AG20443 (cell line): ENCODE data around the gene CAV1.
A peak's percentile ranks its signal among the peaks of the same experiment; 100 is the strongest.

Experiments used
- DNase-seq: peaks from one replicate; pipeline ENCODE4 v3.0.0; 2012; ENCODE audit warnings: low spot score, mixed read lengths

Gene CAV1

DNA sequence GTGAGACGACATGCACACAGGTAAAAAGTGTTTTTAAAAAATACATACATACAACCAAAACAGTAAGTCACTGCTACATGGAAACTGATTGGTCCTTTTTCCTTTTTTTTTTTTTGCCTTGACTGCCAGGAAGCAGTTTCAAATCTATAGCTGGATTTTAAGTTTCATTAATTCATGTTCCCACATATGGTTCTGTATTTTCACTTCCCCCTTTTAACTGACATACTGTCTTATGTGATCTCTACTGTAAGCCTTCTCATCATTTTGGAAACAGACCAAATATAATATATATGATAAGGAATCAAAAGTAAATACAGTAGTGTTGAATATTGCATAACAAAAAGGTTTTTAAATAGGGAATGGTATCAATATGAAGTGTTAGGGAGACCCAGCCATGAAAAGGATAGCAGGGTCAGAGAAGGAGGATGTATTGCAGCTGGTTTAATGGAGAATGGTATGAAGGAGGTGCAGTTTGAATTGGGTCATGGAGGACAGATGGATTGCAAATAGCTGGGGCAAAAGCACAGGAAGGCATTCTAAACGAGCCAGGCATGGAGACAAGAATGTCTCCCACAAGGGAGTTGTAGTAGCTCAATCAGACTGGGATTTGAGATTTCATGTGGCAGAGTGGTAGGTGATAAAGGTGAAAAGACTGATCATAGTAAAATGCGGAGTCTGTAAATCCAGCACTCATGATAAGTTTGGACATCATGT lies 5.4 kb downstream of the CAV1 start:
- DNase-seq, result no peak

GRCh38 chr7:116532102-116532688 lies 7.4 kb downstream of the CAV1 start:
- DNase-seq, result no peak

GRCh38 chr7:116534790-116535189 lies 10.0 kb downstream of the CAV1 start:
- peak; percentile 51 for DNase-seq

- DNase-seq, result no peak
These were observed 10.6 kb downstream of the CAV1 start for GRCh38 chr7:116535416-116535815.

DNA sequence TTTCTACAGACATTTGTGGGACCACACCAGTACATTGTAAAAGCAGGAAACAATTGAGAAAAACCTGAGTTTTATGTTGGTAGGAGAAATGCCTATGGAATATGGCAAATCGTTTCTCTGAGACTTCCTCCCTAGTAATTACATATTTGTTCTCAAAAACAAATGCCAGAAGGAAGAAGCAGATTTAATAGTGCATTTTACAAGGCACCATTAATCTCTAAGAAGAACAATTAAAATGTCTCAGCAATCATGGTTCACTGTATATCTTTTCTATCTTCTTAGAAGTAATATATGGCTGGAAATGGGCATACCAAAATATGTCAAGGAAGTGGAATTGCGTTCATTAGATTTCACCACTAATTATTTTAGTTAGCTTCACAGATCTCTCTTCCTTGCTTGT lies 13.3 kb downstream of the CAV1 start:
- DNase-seq, result no peak

DNA sequence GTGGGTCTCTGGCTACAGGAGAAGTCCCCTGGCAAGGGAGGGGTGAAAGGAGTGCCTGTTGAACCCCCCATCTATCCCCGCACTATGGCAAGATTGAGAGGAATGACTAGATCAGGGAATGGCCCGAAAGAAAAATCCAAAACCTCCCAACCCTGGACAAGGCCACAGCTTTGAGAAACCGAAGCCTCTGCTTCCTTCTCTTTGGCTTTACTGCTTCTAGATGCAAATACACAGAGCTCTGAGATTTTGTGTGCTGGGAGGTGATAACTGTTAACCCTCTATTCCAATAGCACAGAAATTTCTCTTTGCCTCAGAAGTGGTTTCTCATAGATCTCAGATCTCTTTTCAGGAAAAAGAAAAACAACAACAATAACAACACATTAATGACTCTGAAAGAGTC lies 15.0 kb downstream of the CAV1 start:
- DNase-seq, result no peak

DNA sequence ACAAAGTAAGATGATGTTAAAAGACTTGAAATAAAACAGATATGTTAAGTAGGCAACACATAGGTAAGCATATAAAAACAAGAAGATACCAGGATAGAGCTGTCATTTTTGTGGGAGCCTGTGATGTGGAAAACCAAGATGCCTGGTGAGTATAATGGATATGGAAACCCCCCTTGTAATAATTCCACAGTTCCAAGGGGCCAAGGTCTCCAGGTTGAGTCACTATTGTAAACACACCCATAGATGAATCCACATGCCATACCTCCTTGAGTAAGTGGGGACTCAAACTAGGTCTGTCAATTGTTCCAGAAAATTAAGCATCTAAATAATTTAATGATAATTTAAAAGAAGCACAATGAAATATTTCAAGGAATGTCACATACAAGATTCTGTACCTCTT lies 15.9 kb downstream of the CAV1 start:
- DNase-seq, result no peak

DNA sequence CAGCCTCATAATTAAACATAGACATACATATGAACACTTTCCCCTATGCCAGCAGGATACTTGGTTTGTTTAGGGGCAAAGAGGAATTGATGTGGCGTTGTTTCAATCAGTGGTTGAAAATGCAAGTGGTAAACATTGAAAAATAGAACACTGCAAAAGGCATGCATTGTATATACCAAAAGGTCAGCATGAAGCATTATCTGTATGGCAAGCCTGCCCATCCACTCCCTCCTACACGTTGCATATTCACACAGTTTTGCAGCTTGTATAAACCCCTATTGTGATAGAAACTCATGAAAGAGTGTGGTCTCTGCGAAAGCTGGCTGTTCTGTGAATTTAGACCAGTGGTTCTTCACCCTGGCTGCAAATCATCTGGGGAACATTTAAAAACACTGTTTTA lies 17.1 kb downstream of the CAV1 start:
- no peak for DNase-seq

GRCh38 chr7:116542618-116543017 lies 17.8 kb downstream of the CAV1 start:
- DNase-seq, result no peak

DNA sequence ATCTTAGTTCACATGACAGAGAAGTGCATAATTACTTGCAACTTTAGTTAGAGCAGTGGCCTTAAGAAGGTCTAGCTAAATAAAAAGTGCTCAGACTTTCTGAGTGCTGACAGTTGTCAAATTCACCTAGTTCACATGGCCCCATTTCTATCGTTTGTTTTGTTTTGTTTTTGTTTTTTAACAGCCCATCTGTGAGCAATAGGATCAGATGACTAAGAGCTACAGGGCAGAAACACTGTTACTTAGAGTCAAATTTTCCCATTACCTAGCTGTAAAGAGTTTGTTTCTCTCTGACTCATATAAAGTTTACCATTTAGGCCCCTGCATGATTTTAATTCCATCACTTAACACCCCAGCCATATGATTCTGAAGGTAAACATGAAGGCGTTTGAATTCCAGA lies 18.8 kb downstream of the CAV1 start:
- peak; percentile 35 for DNase-seq

DNA sequence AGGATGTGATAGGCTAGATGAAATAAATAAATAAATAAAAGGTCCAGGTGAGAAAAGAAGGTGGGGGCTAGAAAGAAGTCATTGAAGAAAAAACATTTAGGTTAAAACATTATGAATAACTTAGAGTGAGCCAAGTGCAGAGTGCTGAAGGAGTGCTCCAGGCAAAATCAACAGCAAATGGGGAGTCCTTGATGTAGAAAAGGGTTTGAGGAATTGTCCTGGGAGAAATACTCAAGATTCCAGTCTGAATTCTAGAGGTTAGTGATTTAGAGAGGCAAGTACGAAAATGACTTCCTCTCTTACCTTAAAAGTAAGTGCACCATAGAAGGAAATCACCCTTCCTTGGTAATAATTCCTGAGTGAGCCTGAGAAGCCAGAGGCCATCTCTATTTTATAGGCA lies 19.7 kb downstream of the CAV1 start:
- no peak for DNase-seq

DNA sequence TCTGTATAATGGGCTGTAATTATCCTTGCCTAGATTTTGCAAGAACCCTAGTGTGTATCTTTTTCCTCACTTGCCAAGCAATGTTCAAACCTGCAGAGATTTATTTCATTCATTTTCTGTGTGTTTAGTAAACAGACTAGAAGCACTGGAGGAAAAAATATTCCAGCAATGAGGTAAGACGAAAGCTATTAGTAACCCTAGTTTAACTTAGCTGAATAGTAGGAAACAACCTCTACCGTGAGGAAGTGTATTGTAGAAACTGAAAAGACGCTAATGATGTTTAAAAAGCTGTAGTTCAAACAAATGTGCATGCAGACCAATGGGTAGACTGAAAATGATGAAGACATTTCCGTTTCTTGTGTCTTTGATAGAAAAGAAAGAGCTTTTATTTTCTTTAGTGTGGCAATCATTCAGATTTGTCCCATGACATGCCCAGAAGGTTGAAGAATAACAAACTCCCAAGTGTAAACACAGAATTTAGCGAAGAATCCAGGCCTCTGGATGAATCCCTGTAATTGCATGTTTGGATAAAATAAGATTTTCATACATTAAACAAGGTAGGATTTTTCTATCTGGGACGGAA lies 20.7 kb downstream of the CAV1 start:
- DNase-seq, result no peak

- DNase-seq, result no peak
These were observed 21.2 kb downstream of the CAV1 start for GRCh38 chr7:116546054-116546453.

- no peak for DNase-seq
These were observed 22.1 kb downstream of the CAV1 start for GRCh38 chr7:116546916-116547315.

GRCh38 chr7:116547347-116547746 lies 22.5 kb downstream of the CAV1 start:
- peak; percentile 81 for DNase-seq

- DNase-seq, result no peak
These were observed 23.7 kb downstream of the CAV1 start for GRCh38 chr7:116548506-116548905.

DNA sequence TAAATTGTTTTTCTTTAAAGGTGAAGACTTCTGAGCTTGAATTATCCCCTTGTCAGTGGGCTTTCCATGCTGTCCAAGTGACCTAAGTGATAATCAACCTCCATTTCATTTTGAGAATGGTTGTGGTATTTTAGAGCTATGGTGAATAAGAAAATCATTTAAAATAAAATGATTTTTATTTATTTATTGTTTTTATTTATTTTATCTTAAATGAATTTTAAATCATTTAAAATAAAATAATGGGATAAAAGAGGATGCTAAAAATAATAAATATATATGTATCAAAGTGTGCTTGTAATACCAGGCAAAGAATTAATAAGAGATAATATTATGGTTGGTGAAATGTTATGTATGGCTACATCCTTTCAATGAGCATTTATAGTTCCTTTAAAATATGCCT lies 24.5 kb downstream of the CAV1 start:
- DNase-seq, result no peak

GRCh38 chr7:116551692-116552091 lies 26.9 kb downstream of the CAV1 start:
- DNase-seq, result no peak

GRCh38 chr7:116552602-116553001 lies 27.8 kb downstream of the CAV1 start:
- no peak for DNase-seq

DNA sequence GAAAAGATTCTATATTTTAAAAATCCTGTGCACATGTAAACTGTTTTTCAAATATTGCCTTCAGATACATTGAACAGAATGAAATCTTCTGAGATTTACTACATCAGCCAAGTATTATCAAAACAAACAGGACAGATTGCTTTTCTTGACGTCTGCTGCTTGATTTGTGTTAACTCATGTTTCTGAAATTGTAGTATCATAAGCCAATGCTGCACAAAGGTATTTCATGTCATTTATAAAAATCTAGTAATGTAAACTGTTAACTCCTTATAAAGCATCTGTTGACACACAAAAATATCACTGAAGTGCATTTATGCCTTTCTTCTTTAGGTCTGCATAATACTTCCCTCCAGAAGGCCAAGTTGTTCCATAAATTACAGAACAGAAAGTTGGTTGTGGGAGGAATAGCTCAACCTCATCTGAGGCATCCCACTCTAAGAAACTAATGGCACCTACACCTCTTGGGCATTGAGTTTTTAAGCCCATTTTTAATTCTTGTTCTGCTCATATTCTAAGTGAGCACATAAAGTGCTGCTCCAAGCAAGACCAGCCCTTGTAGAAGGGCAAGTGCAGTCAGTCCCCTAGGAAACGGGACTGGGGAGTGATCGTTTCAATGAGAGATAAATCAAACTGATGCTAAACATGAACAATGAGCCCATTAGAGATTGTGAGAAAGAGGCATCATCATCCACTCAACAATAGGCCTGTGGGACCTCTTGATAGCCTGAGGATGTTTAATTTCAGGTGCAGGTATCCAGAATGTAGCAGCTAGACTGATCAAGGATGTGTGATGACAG lies 28.5 kb downstream of the CAV1 start:
- no peak for DNase-seq

- DNase-seq, result no peak
These were observed 29.6 kb downstream of the CAV1 start for GRCh38 chr7:116554436-116554835.

- no peak for DNase-seq
These were observed 30.1 kb downstream of the CAV1 start for GRCh38 chr7:116554911-116555310.

DNA sequence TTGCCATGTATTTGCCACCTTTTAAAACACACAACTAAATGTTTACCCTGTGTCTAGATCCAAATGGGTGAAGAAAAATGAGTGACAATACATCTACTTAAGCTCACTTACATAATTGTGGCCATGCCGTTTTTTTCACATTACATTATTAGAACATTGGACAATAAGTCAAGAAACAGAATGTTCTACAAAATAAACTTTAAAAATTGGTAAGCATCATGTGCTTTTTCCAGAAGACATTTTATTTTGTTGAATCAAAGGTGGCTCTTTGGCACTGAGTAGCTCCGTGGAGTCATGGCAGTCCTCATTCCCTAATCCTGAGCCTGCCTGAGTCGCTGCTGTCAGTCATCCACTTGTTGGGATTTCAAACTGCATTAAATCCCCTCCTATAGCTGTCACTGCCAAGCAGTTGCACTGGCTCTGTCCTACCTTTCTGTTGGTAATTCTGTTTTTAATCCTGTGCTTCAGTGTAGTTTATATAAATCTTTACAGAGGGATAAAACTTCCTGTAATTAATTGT lies 32.3 kb downstream of the CAV1 start:
- DNase-seq, result no peak
